ENCODE measurements around the gene CRACR2A. TPM values are rescaled to one million over a fixed set of nuclear protein-coding genes. Genes with fewer than 3 reads are reported as not detected.

The CRACR2A gene
- total and polyA plus RNA-seq, 2 donors, result 7.3 to 9.4 TPM

- H3K36me3 ChIP-seq (ENCODE audit: control insufficient read depth in 2 of 2, insufficient read depth in 2 of 2, low read length in 1 of 2), result peaks cover 27 to 32% of the 10 kb centered on the region in 2 donors
- no peak for DNase-seq (ENCODE audit: low read depth in 6 of 9, low spot score in 9 of 9)
- H3K4me3 ChIP-seq (ENCODE audit: low read length in 2 of 2), result no peak overlapping the region
- peaks cover 12% of the 10 kb centered on the region in 2 donors for H3K9me3 ChIP-seq (ENCODE audit: control insufficient read depth in 2 of 2, insufficient read depth in 1 of 2, low read length in 1 of 2)
- peaks cover 2 to 21% of the 10 kb centered on the region in 2 donors for H3K4me1 ChIP-seq (ENCODE audit: control insufficient read depth in 2 of 2, insufficient read depth in 2 of 2, low read length in 2 of 2)
- 94% methylated on average over 4 of the region's 4 CpGs for WGBS
- no peak overlapping the region for H3K27ac ChIP-seq (ENCODE audit: low read depth in 1 of 2, low read length in 1 of 2)
- H3K27me3 ChIP-seq (ENCODE audit: control insufficient read depth in 2 of 2, insufficient read depth in 1 of 2, low read length in 1 of 2), result no peaks in the 10 kb centered on the region
These were observed 32.1 kb downstream of the CRACR2A start for GRCh38 chr12:3720772-3721171.

- Histone ChIP-seq H3K36me3 (ENCODE audit: control insufficient read depth in 2 of 2, insufficient read depth in 2 of 2, low read length in 1 of 2) (peaks cover 13 to 16% of the 10 kb centered on the region in 2 donors), H3K9me3 (ENCODE audit: control insufficient read depth in 2 of 2, insufficient read depth in 1 of 2, low read length in 1 of 2) (peaks cover 5 to 6% of the 10 kb centered on the region in 2 donors), H3K4me3 (ENCODE audit: low read length in 2 of 2) (no peak overlapping the region), H3K4me1 (ENCODE audit: control insufficient read depth in 2 of 2, insufficient read depth in 2 of 2, low read length in 2 of 2) (peaks cover 7 to 14% of the 10 kb centered on the region in 2 donors), H3K27ac (ENCODE audit: low read depth in 1 of 2, low read length in 1 of 2) (no peak overlapping the region), H3K27me3 (ENCODE audit: control insufficient read depth in 2 of 2, insufficient read depth in 1 of 2, low read length in 1 of 2) (no peaks in the 10 kb centered on the region)
- no peak for DNase-seq (ENCODE audit: low read depth in 6 of 9, low spot score in 9 of 9)
- WGBS, result 78% methylated on average over 4 of the region's 4 CpGs
These were observed 34.8 kb downstream of the CRACR2A start for GRCh38 chr12:3718100-3718499.

GRCh38 chr12:3717283-3717898 is 35.5 kb downstream of the CRACR2A start:
- peaks cover 7 to 14% of the 10 kb centered on the region in 2 donors for H3K4me1 ChIP-seq (ENCODE audit: control insufficient read depth in 2 of 2, insufficient read depth in 2 of 2, low read length in 2 of 2)
- H3K27me3 ChIP-seq (ENCODE audit: control insufficient read depth in 2 of 2, insufficient read depth in 1 of 2, low read length in 1 of 2), result no peaks in the 10 kb centered on the region
- peaks cover 1 to 2% of the 10 kb centered on the region in 2 donors for H3K9me3 ChIP-seq (ENCODE audit: control insufficient read depth in 2 of 2, insufficient read depth in 1 of 2, low read length in 1 of 2)
- H3K27ac ChIP-seq (ENCODE audit: low read depth in 1 of 2, low read length in 1 of 2), result no peak overlapping the region
- peaks cover 14 to 20% of the 10 kb centered on the region in 2 donors for H3K36me3 ChIP-seq (ENCODE audit: control insufficient read depth in 2 of 2, insufficient read depth in 2 of 2, low read length in 1 of 2)
- WGBS, result 91% methylated on average over 9 of the region's 9 CpGs
- DNase-seq (ENCODE audit: low read depth in 6 of 9, low spot score in 9 of 9), result no peak
- no peak overlapping the region for H3K4me3 ChIP-seq (ENCODE audit: low read length in 2 of 2)

- H3K4me3 ChIP-seq (ENCODE audit: low read length in 2 of 2), result no peak overlapping the region
- H3K36me3 ChIP-seq (ENCODE audit: control insufficient read depth in 2 of 2, insufficient read depth in 2 of 2, low read length in 1 of 2), result peaks cover 14 to 21% of the 10 kb centered on the region in 2 donors
- H3K27ac ChIP-seq (ENCODE audit: low read depth in 1 of 2, low read length in 1 of 2), result no peak overlapping the region
- WGBS, result 100% methylated on average over 1 of the region's 1 CpG
- H3K4me1 ChIP-seq (ENCODE audit: control insufficient read depth in 2 of 2, insufficient read depth in 2 of 2, low read length in 2 of 2), result peaks cover 7 to 14% of the 10 kb centered on the region in 2 donors
- DNase-seq (ENCODE audit: low read depth in 6 of 9, low spot score in 9 of 9), result no peak
- H3K27me3 ChIP-seq (ENCODE audit: control insufficient read depth in 2 of 2, insufficient read depth in 1 of 2, low read length in 1 of 2), result no peaks in the 10 kb centered on the region
- H3K9me3 ChIP-seq (ENCODE audit: control insufficient read depth in 2 of 2, insufficient read depth in 1 of 2, low read length in 1 of 2), result no peaks in the 10 kb centered on the region
These were observed 36.9 kb downstream of the CRACR2A start for GRCh38 chr12:3715999-3716398.

GRCh38 chr12:3713947-3714346 is 39.0 kb downstream of the CRACR2A start:
- Histone ChIP-seq H3K4me3 (ENCODE audit: low read length in 2 of 2) (no peak overlapping the region), H3K4me1 (ENCODE audit: control insufficient read depth in 2 of 2, insufficient read depth in 2 of 2, low read length in 2 of 2) (peaks cover 7 to 14% of the 10 kb centered on the region in 2 donors), H3K9me3 (ENCODE audit: control insufficient read depth in 2 of 2, insufficient read depth in 1 of 2, low read length in 1 of 2) (no peaks in the 10 kb centered on the region), H3K27me3 (ENCODE audit: control insufficient read depth in 2 of 2, insufficient read depth in 1 of 2, low read length in 1 of 2) (no peaks in the 10 kb centered on the region), H3K27ac (ENCODE audit: low read depth in 1 of 2, low read length in 1 of 2) (no peak overlapping the region), H3K36me3 (ENCODE audit: control insufficient read depth in 2 of 2, insufficient read depth in 2 of 2, low read length in 1 of 2) (peaks cover 14 to 21% of the 10 kb centered on the region in 2 donors)
- DNase-seq (ENCODE audit: low read depth in 6 of 9, low spot score in 9 of 9), result no peak
- WGBS, result 98% methylated on average over 2 of the region's 2 CpGs

GRCh38 chr12:3713483-3713882 is 39.4 kb downstream of the CRACR2A start:
- 92% methylated on average over 4 of the region's 4 CpGs for WGBS
- peaks cover 14 to 20% of the 10 kb centered on the region in 2 donors for H3K36me3 ChIP-seq (ENCODE audit: control insufficient read depth in 2 of 2, insufficient read depth in 2 of 2, low read length in 1 of 2)
- H3K4me1 ChIP-seq (ENCODE audit: control insufficient read depth in 2 of 2, insufficient read depth in 2 of 2, low read length in 2 of 2), result peaks cover 7 to 14% of the 10 kb centered on the region in 2 donors
- H3K4me3 ChIP-seq (ENCODE audit: low read length in 2 of 2), result no peak overlapping the region
- H3K27ac ChIP-seq (ENCODE audit: low read depth in 1 of 2, low read length in 1 of 2), result no peak overlapping the region
- no peaks in the 10 kb centered on the region for H3K27me3 ChIP-seq (ENCODE audit: control insufficient read depth in 2 of 2, insufficient read depth in 1 of 2, low read length in 1 of 2)
- no peak for DNase-seq (ENCODE audit: low read depth in 6 of 9, low spot score in 9 of 9)
- H3K9me3 ChIP-seq (ENCODE audit: control insufficient read depth in 2 of 2, insufficient read depth in 1 of 2, low read length in 1 of 2), result no peaks in the 10 kb centered on the region

GRCh38 chr12:3712209-3712992 is 40.5 kb downstream of the CRACR2A start:
- H3K27ac ChIP-seq (ENCODE audit: low read depth in 1 of 2, low read length in 1 of 2), result no peak overlapping the region
- H3K9me3 ChIP-seq (ENCODE audit: control insufficient read depth in 2 of 2, insufficient read depth in 1 of 2, low read length in 1 of 2), result no peaks in the 10 kb centered on the region
- no peaks in the 10 kb centered on the region for H3K27me3 ChIP-seq (ENCODE audit: control insufficient read depth in 2 of 2, insufficient read depth in 1 of 2, low read length in 1 of 2)
- no peak for DNase-seq (ENCODE audit: low read depth in 6 of 9, low spot score in 9 of 9)
- H3K4me1 ChIP-seq (ENCODE audit: control insufficient read depth in 2 of 2, insufficient read depth in 2 of 2, low read length in 2 of 2), result peaks cover 7 to 14% of the 10 kb centered on the region in 2 donors
- no peak overlapping the region for H3K4me3 ChIP-seq (ENCODE audit: low read length in 2 of 2)
- H3K36me3 ChIP-seq (ENCODE audit: control insufficient read depth in 2 of 2, insufficient read depth in 2 of 2, low read length in 1 of 2), result peaks cover 14% of the 10 kb centered on the region in 2 donors
- WGBS, result 94% methylated on average over 3 of the region's 3 CpGs

GRCh38 chr12:3705354-3705675 is 47.6 kb downstream of the CRACR2A start:
- WGBS, result 98% methylated on average over 4 of the region's 4 CpGs
- no peak for DNase-seq (ENCODE audit: low read depth in 6 of 9, low spot score in 9 of 9)
- Histone ChIP-seq H3K27ac (ENCODE audit: low read depth in 1 of 2, low read length in 1 of 2) (no peak overlapping the region), H3K9me3 (ENCODE audit: control insufficient read depth in 2 of 2, insufficient read depth in 1 of 2, low read length in 1 of 2) (no peaks in the 10 kb centered on the region), H3K36me3 (ENCODE audit: control insufficient read depth in 2 of 2, insufficient read depth in 2 of 2, low read length in 1 of 2) (peaks cover 3 to 6% of the 10 kb centered on the region in 2 donors), H3K27me3 (ENCODE audit: control insufficient read depth in 2 of 2, insufficient read depth in 1 of 2, low read length in 1 of 2) (no peaks in the 10 kb centered on the region), H3K4me3 (ENCODE audit: low read length in 2 of 2) (no peak overlapping the region), H3K4me1 (ENCODE audit: control insufficient read depth in 2 of 2, insufficient read depth in 2 of 2, low read length in 2 of 2) (no peaks in the 10 kb centered on the region)

- 74% methylated on average over 4 of the region's 4 CpGs for WGBS
These were observed 48.2 kb downstream of the CRACR2A start for GRCh38 chr12:3704512-3705353.

More at GRCh38 chr12:3704512-3705353, 48.2 kb downstream of the CRACR2A start:
- Histone ChIP-seq H3K36me3 (ENCODE audit: control insufficient read depth in 2 of 2, insufficient read depth in 2 of 2, low read length in 1 of 2) (peaks cover 3 to 6% of the 10 kb centered on the region in 2 donors), H3K4me3 (ENCODE audit: low read length in 2 of 2) (no peak overlapping the region), H3K27me3 (ENCODE audit: control insufficient read depth in 2 of 2, insufficient read depth in 1 of 2, low read length in 1 of 2) (no peaks in the 10 kb centered on the region), H3K4me1 (ENCODE audit: control insufficient read depth in 2 of 2, insufficient read depth in 2 of 2, low read length in 2 of 2) (no peaks in the 10 kb centered on the region), H3K27ac (ENCODE audit: low read depth in 1 of 2, low read length in 1 of 2) (no peak overlapping the region), H3K9me3 (ENCODE audit: control insufficient read depth in 2 of 2, insufficient read depth in 1 of 2, low read length in 1 of 2) (no peaks in the 10 kb centered on the region)
- DNase-seq (ENCODE audit: low read depth in 6 of 9, low spot score in 9 of 9), result no peak
